Glomerular visceral epithelial cell (primary cell): ENCODE measurements around the gene ADAR.
"Not testable (repeated sequence)": the region's sequence is repeated elsewhere in the genome, so short reads cannot be mapped to it uniquely, and the experiment has no call there.

ENCODE experiments used
- DNase-seq: peaks from one replicate; pipeline ENCODE4 v3.0.0-alpha.2; 2016; ENCODE audit errors: extremely low spot score

ADAR gene, protein sequence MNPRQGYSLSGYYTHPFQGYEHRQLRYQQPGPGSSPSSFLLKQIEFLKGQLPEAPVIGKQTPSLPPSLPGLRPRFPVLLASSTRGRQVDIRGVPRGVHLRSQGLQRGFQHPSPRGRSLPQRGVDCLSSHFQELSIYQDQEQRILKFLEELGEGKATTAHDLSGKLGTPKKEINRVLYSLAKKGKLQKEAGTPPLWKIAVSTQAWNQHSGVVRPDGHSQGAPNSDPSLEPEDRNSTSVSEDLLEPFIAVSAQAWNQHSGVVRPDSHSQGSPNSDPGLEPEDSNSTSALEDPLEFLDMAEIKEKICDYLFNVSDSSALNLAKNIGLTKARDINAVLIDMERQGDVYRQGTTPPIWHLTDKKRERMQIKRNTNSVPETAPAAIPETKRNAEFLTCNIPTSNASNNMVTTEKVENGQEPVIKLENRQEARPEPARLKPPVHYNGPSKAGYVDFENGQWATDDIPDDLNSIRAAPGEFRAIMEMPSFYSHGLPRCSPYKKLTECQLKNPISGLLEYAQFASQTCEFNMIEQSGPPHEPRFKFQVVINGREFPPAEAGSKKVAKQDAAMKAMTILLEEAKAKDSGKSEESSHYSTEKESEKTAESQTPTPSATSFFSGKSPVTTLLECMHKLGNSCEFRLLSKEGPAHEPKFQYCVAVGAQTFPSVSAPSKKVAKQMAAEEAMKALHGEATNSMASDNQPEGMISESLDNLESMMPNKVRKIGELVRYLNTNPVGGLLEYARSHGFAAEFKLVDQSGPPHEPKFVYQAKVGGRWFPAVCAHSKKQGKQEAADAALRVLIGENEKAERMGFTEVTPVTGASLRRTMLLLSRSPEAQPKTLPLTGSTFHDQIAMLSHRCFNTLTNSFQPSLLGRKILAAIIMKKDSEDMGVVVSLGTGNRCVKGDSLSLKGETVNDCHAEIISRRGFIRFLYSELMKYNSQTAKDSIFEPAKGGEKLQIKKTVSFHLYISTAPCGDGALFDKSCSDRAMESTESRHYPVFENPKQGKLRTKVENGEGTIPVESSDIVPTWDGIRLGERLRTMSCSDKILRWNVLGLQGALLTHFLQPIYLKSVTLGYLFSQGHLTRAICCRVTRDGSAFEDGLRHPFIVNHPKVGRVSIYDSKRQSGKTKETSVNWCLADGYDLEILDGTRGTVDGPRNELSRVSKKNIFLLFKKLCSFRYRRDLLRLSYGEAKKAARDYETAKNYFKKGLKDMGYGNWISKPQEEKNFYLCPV

DNA sequence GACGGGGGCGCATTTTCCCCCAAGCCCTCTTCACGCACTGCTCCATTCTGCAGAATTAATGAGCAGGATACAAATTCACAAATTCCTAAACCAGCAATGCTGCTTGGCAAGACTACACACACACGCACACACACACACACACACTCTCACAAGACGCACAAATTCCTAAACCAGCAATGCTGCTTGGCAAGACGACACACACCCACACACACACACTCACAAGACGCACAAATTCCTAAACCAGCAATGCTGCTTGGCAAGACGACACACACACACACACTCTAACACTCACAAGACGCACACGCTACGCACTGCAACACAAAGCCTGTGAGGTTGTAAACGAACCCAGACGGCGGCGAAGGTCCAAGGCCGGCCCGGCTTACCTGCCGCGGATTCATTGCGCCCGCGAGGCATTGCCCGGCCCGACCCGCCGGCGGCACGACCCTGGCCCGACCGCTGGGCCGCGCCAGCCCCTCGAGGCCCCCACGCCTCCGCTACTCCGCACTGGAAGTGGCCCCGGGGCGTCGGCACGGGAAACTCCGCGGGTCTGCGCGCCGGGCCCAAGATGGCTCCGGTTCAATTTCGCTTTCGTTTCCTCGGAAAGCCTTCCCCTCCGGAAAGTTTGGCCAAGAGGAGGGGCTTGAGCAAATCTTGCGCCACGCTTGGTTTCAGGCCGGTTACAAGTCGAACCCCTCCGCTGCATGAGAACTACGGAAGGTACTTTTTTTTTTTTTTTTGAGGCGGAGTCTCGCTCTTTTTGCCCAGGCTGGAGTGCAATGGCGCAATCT lies at the start of gene ADAR:
TSS of gene ADAR (minus strand) at position 578 of the 788 bp plus-strand sequence. CDS start at position 398, 180 bp downstream.
- DNase-seq: peak; percentile 95

DNA sequence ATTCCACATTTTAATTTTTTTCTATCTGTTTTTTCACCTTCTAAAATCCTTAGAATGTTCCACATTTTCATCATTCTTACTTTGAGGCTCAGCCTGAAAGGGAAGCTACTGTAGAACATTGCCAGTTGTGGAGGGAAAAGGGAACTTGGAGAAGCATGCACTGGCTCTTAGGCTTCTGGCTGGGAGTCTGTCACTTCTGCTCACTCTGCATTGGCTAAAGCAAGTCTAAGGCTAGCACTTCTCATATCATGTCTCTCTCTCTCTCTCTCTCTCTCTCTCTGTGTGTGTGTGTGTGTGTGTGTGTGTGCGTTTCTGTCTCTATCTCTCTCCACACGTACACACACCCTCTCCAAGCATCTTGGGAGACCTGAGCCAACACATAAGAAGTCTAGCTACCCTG lies 49.6 kb upstream of the ADAR start:
- no peak for DNase-seq

DNA sequence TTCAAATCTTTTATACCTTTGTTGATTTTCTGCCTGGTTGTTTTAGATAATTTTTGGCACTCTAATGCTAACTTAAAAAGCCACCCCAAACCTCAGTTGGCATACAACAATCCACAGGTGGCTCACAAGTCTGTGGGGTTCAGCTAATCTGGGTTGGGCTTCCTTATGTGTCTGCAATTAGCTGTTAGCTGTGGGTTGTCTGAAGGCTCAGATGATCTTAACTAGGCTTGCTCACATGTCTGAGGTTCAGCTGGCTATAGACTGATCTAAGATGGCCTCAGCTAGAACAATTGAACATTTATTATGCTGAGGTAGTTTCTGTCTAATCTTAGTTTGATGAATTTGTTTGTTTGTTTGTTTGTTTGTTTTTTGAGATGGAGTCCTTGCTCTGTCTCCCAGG lies 44.9 kb upstream of the ADAR start:
- DNase-seq: no peak

DNA sequence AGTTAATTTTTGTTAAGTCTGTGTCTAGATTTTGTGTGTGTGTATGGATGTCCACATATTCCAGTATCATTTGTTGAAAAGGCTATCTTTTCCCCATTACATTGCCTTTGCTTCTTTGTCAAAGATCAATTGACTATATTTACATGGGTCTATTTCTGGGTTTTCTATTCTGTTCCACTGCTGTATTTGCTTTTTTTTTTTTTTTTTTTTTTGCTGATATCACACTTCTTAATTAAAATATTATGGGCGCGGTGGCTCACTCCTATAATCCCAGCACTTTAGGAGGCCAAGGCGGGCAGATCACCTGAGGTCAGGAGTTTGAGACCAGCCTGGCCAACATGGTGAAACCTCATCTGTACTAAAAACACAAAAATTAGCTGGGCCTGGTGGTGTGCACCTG lies 36.7 kb upstream of the ADAR start:
- not testable (repeated sequence) for DNase-seq

DNA sequence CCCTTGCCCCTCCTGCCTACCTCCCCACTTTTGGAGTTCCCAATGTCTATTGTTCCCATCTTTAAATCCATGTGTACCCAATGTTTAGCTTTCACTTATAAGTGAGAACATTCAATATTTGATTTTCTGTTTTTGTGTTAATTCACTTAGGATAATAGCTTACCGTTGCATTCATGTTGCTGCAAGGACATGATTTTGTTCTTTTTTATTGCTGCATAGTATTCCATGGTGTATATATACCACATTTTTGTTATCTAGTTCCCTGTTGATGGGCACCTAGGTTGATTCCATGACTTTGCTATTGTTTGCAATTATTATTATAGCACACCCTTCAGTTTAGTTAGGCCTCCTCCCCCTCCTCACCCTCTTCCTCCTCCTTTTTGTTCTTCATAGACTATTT lies 33.5 kb upstream of the ADAR start:
- no peak for DNase-seq

DNA sequence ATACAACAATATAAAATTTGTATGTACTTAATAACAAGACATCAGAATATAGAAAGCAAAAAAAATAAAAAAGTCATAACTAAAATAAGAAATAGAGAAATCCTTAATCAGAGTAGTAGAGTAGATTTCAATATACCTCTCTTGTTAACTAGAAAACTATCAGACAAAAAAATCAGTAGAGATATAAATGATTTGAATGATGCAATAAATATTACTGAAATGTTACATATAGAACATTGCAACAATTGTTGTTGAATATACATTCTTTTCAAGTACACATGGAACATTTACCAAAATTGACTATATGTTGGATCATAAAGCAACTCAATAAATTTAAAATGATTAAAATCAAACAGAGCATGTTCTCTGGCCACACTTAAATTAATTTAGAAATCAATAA lies 31.9 kb upstream of the ADAR start:
- no peak for DNase-seq

DNA sequence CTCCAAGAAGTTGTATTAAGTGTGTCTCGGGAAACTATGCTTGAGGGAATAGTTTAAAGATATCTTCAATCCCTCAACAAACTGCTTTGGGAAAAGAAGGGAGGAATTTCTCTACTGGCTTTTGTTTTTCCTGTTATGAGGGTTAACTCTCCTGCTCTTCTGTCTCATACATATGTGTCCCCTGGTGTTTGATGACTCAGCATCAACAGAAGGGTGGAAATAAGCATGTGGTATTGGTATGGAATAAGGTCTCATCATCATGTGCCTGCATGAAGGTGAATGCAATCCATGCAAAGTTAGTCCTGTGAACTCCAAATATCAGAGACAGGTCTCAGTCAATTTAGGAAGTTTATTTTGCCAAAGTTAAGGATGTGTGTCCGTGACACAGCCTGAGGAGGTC lies 27.2 kb upstream of the ADAR start:
- no peak for DNase-seq

DNA sequence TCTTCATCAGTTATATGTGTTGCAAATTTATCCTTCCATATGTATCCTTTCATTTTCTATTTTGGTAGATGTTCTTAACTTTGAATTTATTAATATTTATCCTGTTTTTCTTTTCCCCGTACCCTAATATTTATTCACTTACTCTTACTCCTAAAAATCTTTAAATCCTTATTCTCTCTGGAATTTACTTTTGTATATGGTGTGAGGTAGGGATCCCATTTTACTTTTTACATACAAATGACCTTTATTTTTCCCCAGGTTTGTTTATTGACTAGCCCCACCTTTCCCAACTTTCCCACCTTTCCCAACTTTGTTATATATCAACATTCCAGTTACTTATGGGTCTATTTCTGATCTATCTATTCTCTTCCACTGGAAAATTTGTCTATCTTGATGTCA lies 21.7 kb upstream of the ADAR start:
- no peak for DNase-seq

DNA sequence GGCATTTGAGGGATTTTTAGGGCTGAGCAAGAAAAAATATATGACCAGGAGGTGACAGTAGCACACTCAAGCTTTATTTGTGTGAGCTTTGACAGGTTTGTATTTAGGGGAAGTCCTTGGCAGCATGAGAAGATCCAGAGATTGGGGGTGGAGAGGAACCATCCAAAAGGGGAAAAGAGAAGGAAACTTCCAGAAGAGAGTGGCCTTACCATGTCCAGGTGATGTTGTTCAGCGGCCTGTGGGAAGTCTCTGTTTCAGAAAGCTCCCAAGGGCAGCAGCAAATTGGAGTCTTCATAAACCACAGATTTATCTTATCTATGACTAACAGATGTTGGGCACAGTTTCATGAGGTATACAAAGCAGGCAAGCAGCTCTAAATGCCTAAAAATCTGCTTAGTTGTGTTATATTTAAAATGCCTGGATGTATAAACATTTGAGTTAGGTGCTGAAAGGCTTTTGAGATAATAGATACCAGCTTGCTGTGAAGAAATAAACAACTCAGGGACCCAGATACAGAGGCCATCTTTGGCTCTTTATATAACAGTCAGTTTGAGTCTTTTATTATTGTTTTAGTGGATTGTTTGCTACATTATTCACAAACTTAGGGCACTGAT lies 21.2 kb upstream of the ADAR start:
- no peak for DNase-seq

DNA sequence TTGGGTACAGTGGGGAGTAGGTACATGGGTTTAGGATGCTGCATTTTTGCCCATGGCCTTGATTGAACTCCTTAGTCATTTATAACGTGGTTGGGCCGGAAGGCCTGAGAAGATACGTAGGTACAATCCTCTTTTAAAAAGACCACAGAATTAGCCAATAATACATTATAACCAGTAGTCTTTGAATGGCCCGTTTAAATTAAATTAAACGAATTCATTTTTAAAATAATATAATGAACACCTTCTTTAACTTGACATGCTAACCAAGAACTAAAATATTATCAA lies 20.1 kb upstream of the ADAR start:
- no peak for DNase-seq

DNA sequence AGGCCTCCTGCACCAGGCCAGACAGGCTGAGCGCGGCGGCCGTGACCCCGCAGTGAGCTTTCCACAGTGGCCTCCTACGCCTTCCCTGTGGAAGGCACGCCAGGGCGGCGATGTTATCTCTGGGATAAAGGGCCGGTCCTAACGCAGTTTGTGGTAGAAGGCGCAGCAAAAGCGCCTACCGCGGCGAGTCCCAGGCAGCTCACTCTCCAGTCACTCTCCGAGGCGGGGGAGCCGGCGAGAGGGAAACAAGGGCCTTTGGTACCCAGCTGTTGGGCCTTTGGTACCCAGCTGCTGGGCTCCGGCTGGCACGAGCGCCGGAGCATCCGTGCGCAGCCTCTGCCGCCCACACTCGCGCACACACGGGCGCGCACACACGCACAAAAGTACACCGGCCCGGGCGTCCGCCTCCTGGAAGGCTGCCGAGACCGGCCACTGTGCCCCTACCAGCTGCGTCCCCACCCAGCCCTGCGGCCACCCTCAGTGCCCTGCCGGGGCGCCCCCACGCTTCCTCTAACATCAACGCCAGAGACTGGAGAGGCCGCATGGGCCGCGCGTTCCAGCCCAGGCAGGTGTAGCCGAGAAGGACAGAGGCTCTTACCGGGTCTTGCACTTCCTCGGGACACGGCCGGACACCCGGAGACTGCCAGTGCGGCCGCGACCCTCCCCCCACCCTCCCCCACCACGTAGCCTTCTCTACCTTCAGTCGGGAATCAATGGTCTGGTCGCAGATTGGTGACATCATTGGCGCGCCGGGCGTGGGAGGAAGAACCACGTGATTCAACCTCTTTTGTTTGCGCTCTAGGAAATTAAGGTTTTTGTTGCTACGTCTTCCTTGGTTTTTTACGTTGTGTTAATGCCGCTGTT lies 19.5 kb upstream of the ADAR start:
- DNase-seq: peak; percentile 81

DNA sequence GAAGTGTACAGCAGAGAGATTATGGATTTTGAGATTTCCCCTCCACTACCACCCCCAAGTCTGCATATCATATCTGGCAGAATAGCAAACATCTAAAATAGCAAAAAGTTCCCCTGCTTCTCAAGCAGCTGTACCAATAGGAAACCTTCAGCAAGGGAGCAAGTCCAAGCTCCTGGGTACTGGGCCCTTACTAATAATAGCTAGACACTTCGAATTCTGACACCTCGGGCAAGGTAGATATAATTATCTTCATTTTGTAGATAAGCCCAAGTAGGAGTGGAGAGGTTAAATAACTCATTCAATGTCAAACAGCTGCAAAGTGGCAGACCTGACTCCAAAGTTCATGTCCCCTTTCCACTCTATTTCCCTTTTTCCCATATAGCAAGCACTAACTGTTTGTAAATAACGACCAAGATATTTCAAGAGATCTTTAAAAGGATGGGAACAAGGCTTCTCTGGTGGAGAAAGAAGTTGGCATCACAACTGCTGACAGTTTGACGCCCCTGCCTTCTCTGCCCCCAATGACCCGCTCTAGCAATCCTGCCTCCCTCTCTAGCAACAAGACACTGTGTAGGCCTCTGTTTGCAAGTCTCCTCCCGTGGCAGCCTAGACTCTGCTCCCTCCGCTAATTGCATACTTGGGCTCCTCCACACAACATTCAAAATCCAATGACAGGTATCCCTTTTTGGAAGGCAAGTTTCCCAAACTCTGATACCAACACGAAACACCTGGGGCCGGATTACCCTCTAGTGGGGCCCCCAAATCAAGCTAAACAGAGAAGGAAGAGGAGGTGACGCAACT lies 18.7 kb upstream of the ADAR start:
- peak; percentile 20 for DNase-seq

DNA sequence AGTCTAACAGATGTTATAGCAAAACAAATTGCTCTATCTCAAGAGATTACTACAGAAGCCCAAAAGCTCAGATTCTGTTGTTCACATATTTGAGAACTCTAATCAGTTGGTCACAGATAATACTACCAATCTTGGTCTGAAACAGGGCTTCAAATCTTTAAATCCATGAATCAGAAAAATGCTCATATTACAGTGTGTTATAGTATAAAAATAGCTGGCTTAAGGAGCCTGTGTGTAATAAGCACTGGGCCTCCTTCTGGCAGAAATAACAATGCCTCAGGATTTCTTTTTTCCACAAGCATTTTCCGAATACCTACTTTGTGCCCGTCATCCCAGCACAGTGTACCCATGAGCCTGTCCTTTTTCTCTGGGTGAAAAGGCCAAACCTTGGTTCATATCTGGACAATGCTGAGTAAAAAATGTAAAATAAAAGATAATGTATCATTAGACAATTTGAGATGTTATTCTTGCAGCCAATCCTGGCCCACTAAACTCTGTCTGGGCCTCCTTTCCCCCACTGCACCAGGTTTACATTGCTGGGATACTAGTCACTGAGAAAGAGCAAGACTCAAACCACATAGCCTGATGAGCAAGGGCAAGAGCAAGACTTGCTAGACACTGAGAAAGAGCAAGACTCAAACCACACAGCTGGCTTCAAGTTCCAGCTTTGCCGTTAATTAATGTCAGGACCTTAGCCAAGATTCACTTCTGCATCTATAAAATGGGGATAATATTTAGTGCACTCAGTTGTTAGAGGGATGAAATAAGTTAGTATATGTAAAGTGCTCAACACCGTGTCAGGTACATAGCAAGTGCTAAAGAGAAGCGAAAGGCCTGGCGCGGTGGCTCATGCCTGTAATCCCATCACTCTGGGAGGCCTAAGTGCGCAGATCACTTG lies 17.0 kb upstream of the ADAR start:
- peak; percentile 56 for DNase-seq

DNA sequence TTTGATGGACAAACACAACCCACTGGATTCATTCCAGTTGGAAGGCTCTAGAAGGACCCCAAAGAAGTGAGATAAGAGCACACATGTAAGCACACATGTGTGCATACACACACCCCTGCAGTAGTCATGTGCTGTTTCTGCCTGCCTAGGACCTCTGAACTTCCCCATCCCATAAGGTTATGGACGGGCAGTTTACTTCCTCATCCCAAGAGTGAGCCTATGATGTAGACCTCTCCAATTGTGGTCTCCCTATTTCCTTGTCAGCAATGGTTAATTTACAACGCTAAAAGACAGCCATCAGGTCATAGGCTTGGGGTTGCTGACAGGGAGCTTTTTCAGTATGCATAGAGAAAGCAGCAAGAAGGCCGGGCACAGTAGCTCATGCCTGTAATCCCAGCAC lies 15.4 kb upstream of the ADAR start:
- DNase-seq: no peak

DNA sequence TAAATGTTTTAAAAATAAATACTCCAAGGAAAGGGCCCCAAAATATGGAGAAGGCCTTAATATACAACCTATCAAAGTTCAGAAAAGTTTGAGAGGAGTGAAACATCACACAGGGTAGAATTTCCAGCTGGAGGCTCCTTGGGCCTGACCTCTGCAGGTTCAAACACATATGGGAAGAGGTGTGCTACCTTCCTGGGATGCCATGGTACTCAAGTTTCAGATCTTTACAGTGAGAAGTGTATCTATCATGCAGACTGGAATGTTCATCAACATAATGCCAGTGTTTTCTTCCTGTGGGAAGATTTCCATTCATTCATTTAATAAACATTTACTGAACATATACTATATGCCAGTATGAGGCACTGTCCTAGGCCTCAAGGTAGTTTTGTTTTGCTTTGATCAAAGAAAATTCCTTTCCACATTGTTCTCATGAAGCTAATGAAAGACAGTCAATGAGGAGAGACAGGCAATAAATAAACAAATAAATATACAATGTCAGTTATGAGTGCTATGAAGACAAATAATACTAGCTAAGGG lies 14.6 kb upstream of the ADAR start:
- no peak for DNase-seq

DNA sequence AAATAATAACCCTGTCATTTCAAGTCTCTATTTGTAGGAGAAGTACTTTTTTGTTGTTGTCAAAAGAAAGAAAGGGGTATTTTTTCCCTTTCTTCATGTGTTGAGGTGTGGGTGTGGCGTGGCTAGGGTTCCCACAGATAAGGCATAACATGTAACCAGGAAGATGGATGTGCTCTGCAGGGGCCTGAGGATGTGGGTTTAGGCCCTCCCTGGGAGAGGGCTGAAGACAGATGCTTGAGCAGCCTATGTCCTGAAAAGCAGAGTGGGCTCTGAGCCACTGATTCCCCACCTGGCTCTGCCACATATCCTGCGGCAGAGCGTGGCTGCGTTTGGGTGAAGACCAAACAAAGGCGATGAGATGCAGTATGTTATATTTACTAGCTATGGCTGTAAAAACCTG lies 13.9 kb upstream of the ADAR start:
- DNase-seq: no peak

DNA sequence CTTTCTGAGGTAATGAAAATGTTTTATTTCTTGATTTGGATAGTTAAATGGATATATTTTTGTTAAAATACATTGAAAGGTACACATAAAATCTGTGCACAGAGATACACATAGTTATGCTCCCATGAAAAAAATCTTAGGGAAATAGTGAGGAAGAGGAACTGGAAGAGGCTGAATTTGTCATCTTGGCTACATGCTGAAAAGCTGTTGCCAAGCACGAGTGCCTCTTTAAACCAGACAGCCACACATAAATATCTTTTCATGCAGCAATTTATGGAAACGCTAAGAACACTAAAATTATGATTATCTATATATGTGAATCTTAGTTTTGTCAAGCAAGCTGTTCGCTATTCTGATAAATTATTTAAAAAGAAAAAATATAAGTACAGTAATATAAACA lies 12.8 kb upstream of the ADAR start:
- DNase-seq: no peak
